HG03457 (cell line): ENCODE results near the gene PACS2.
"Not testable (repeated sequence)": the region's sequence is repeated elsewhere in the genome, so short reads cannot be mapped to it uniquely, and the experiment has no call there.

Experiments
- ATAC-seq: cut with Tn5 transposase; IDR thresholded peaks from one replicate; pipeline ENCODE4 v1.9.1; 2021; ENCODE audit warnings: moderate number of reproducible peaks; ENCODE audit not compliant: unreplicated experiment

Gene PACS2

DNA sequence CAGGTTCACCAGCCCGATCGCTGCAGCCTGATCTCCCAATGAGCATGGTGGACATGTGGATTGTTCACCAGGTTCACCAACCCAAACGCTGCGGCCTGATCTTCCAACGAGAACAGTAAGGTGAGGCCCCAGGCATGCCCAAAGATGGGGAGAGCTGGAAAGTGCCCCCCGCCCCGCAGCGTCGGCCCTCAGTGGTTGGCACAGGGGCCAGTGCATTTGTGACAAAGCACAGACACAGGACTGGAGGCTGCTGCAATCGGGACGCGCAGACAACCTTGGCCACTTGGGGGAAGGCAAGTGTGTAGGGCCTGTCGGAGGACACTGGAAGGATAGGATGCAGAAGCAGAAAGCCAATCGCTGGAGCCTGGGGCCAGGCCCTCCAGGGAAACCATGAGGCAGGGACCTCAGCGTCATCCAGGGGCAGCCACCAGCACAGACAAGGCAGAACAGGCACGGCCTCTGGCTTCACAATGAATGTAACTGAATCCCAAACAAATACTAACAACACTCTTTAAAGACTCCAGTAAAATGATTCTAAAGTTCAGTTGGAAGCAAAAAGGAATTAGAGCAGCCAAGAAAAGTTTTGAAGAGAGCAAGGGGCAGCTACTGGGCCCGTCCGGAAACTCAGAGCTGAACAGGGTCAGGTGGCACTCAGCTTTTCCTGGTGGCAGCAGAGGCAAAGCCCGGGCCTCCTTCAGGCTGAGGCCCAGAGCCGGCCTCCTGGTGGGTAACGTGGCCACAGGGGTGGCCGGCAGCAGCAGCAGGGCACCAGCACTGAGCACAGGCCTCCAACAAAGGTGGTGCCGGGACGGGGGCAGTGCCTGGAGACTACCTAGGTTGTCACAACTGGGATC is 27.1 kb upstream of the PACS2 start:
- no peak for ATAC-seq

DNA sequence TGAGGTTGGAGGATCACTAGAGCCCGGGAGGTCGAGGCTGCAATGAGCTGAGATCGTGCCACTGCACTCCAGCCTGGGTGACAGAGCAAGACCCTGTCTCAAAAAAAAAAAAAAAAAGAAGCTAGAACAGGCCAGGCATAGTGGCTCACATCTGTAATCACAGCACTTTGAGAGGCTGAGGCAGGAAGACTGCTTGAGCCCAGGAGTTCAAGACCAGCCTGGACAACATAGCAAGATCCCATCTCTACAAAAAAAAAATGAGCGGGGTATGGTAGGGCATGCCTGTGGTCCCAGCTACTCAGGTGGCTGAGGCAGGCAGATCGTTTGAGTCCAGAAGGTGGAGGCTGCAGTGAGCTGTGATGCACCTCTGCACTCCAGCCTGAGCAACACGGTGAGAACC is 25.6 kb upstream of the PACS2 start:
- not testable (repeated sequence) for ATAC-seq

DNA sequence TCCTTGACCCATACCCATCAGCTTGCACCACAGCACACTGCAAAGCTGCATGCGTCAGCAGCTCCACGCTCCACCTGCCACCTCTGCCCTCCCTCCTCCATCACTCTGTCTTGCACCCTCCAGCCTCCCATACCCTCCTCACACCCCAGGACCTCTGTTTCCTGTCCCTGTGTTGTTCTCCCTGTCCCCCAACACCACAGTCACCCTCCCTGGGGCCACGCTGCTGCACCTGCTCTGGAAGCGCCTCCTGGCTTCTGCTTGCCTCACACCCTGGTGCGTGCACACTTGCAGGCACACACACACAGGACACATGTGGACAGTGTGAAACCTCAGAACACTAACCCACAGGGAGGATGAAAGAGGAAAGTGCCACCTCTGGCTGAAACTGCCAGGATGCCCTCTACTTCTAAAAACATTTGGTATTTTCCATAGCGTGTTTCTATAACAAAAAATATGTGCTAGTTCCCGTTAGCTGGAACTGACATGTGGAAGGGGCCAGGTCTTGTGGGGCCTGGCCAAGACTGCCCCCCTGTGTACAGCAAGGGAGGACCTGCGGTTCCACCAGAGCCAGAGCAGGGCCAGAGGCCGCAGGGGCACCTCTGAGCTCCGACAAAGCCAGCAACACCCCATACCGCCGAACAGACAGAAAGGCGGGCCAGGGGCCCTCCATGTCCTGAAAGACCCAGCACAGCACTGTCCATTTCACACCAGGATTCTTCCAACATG is 23.8 kb upstream of the PACS2 start:
- no peak for ATAC-seq

DNA sequence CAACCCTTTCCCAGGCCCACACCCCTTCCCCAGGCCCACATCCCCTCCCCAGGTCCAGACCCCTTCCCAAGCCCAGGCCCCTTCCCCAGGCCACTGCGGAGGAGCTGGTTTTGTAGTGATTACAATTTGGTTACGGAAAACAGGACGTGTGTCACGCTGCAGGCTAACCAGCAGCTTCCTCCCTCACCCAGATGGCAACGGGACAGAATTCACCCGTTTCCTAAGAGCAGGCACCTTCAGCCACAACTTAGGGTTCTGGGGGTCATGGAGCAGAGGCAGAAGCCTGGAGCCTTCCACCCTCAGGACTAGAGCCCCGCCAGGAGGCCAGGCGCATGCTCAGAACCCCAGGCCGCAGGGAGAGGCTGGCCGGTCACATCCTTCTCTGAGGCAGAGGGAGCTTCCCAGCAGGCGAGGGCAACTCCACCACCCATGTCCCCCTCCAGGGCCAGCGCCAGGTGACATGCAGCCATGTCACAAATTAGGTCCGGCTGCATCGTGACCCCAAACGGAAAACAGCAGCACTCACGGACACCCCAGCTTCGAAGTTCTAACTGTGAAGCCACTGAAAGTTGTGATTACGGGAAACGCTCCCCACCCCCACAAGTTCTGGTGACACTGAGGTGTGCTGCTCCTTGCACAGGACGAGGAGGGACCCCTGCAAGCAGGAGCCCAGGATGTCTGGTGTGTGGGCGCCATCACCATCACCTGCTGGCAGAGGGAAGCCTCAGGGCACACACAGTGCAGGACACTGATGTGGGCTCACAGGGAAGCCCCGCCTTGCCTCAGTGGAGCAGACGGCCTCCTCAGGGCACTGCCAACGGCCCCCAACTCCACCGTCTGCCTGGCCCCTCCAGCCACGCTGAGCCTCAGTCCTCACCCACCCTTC is 21.5 kb upstream of the PACS2 start:
- ATAC-seq: no peak

DNA sequence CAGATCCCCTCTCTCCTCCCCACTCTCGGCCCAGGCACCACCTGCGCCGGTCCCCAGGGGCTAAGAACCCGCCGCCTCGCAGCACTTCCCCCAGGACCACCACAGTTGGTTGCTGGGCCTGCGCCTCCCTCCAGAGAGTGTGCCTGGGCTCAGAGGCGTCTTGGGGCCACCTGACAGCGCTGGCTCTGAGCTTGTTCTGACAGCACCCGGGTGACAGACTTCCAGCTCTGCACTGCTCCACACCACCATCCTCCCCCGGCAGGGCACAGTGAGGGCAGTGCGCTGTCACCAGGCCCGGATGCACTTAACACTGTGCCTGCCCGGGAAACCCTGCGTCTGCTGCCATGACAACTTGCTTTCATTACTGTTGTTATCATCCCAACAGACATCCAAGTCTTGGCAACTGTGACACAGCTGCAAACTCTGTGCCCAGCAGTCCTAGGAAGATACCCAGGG is 20.4 kb upstream of the PACS2 start:
- no peak for ATAC-seq

DNA sequence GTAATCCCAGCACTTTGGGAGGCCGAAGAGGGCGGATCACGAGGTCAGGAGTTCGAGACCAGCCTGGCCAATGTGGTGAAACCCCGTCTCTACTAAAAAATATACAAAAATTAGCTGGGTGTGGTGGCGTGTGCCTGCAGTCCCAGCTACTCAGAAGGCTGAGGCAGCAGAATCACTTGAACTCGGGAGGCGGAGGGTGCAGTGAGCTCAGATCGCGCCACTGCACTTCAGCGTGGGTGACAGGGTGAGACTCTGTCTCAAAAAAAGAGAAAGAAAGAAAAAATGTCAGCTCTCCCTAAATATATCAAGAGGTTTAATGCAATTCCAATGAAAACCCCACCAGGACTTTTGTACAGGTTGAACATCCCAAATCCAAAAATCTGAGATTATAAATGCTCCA is 17.2 kb upstream of the PACS2 start:
- ATAC-seq: not testable (repeated sequence)

DNA sequence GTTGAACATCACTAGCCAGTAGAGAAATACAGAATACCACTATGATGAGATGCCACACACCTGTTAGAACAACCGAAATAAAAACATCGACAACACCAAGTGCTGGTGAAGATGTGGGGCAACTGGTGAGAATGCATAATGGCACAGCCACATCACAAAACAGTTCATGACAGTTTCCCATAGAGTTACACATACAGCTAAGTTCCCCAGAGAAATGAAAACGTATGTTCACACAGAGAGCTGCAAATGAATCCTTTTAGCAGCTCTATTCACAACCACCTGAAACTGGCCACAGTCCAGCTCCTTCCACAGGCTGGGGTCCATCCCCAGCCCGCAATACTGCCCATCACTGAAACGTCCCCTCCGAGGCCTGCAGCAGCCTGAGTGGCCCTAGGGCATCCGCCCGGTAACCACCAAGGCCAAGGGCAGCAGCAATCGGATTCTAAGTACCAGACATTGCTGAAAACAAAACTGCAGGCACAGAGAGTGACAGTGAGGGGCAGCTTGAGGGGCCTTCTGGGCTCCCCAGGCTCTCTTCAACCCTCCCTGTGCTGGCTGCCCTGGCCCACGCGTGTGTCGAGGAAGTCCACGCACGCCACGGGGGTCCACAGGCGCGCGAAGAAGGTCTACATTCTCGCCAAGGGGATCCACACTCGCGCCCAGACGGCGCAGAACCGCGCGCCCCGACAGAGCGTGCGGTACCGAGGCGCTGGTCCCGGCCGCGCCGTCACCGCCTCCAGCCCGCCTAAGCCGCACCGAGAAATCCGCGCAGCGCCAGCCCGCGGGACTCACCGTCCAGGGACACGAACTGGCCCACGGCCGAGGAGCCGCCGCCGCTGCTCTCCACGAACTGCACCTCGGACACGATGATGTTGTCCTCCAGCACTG is 14.7 kb upstream of the PACS2 start:
- ATAC-seq: peak; percentile 4

DNA sequence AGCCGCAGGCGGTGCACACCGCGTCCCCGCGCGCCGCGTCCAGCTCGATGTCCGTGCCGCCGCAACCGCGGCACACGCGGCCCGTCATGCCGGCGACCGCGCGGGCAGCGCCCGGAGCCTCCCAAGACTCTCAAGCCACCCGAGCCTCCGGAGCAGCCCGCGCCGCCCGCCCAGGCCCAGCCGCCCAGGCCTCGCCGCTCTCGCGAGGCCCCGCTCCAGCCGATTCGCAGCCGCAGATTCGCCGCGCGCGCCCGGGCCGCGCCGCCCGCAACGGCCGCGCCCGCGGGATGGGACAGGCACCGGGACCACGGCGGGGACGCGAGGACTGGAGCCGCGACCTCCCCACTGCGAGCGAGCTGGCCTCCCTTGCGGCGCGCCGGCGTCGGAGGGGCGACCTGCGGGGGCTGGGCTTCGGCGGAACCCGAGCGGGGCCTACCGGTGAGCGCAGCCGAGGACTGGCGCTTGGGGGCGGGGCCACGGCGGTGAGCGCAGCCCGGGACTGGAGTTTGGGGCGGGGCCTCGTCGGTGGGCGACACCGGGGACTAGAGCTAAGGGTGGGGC is 13.9 kb upstream of the PACS2 start, which contains the start of gene BRF1:
BRF1 (minus strand) TSS at position 460 of the 561 bp plus-strand sequence; CDS start at position 88, 372 bp downstream.
- peak; percentile 70 for ATAC-seq

DNA sequence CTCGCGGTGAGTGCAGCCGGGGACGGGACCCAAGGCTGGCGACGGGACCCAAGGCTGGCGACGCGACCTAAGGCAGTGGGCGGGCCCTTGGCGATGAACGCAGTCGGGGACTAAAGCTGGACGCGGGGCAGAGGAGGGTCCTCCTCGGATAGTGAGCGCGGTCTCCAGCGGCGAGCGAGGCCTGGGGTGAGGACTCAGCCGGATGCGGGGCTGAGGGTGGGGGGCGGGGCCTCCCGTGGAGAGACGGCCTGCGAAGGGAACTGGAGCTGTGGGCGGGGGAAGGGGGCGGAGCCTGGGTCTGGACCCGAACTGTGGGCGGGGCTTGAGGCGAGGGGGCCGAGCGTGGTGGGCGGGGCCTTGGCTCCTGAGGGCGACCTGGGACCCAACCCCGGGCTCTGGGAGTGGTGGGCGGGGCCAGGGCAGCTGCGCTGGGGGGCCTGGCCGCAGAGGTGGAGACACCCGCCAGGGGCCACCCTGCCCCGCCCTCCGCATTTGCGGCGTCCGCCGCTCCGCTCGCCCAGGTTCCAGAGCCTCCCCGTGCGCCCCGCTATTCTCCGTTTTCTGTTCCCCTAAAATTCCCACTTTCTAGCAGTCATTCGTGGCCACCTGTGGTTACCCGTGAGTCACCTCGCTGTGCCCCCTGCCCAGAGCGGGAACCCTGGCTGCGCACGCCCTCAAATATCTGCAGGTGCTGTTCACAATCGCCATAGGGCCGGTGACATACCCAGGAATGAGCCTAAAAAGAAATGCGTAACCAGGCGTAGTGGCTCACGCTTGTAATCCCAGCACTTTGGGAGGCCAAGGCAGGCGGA is 13.2 kb upstream of the PACS2 start:
- peak; percentile 45 for ATAC-seq

DNA sequence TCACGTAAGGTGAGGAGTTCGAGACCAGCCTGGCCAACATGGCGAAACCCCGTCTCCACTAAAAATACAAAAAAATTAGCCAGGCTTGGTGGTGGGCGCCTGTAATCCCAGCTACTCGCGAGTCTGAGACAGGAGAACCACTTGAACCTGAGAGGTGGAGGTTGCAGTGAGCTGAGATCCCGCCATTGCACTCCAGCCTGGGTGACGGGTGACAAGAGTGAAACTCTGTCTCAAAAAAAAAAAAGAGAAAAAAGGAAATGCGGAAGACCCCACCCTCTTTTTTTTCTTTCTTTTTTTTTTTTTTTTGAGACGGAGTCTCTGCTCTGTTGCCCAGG is 12.7 kb upstream of the PACS2 start:
- ATAC-seq: not testable (repeated sequence)

DNA sequence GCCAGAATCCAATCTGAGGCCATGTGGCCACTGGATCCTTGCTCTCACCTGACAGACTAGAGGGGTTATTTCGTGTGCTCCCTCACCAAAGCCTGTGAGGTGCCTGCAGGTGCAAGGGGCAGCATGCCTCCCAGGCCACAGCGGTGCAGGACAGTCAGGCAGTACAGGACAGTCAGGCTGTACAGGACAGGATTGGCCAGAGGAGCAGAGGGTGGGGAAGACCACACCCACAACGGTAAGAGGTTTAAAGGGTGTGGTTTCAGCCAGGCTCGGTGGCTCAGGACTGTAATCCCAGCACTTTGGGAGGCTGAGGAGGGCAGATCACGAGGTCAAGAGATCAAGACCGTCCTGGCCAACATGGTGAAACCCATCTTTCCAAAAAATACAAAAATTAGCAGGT is 10.6 kb upstream of the PACS2 start:
- no peak for ATAC-seq

DNA sequence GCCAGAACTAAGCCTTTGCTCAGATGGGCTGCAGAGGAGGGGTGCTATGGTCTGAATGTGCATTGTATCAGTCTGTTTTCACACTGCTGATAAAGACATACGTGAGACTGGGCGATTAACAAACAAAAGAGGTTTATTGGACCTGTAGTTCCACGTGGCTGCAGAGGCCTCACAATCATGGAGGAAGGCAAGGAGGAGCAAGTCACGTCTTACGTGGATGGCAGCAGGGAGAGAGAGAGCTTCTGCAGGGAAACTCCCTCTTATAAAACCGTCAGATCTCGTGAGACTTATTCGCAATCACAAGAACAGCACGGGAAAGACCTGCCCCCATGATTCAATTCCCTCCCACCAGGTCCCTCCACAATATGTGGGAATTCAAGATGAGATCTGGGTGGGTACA is 10.0 kb upstream of the PACS2 start:
- ATAC-seq: no peak

DNA sequence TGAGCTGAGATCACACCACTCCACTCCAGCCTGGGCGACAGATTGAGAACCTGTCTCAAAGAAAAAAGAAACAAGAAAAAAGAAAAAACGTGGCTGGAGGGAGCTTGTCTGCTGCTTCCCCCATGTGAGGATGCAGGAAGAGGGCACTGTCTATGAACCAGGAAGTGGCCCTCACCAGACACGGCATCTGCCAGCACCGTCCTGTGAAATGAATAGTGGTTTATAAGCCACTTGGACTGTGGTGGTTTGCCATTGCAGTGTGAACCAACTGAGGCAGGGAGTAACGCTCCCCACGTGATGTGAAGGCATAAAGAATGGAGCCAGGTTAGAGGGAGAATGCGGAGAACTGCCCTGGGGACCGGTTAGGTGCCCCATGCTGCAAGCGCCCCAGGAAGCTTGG is 9.2 kb upstream of the PACS2 start:
- ATAC-seq: no peak

DNA sequence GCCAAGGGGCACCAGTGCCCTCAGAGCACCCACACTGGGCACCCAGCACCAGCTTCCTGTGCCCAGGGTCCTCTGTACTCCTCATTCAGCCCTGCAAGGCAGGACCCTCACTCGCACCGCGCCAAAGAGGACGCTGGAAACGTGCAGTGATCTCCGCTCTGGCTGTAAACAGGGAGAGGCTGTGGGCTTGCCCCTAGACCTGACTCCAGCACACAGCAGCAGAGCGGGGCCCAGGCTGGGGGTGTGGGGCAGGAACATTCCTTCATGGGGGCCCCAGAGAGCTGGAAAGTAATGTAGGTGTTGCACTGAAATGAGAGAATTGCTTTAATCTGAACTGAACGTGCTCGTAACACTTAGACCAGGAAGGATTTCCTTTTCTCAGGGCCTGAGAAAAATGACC is 8.8 kb upstream of the PACS2 start:
- no peak for ATAC-seq

DNA sequence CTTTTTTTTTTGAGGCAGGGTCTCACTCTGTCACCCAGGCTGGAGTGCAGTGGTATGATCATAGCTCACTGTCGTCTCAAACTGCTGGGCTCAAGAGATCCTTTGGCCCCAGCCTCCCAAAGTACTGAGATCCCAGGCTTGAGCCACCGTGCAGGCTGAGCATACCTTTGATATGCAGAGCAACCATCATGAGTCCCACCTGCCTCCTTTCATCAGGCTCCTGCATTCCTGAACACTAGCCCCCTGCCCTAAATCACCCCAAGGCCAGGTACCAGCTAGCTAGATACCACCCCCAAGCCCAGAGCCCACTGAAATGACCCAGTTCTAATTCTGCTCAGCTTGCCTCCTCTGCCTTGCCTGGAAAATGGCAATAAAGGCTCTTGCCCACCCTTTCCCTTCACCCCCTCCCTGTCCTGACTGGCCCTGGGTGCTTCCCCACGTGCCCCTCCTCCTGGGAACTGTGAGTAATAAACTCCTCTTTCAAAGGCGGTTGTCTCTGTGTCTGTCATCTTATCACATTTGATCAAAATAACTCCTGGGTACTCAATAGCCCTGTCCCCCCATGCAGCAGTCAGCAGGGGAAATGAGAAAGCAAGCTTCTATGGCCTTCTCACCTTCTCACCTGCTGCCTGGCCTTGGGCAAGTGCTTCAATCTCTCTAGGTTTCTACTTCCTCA is 7.4 kb upstream of the PACS2 start:
- no peak for ATAC-seq

DNA sequence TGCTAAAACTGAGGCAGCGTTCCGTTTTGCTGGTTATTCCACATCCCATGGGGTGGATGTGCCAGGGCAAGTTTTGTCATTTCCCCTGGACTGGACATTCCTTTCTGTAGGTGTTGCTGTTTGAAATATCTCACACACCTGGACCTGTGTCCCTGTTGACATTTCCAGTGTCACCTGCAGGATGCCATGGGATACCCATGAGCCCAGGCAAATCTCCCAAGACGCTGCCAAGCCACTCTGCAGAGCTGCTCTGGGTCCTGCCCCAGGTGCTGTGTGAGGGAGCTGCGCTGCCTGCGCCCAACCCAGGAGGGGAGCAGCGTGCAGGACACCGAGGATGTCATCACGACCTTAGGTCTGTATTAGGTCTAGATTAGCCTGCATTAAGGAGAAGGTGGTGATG is 5.2 kb upstream of the PACS2 start:
- no peak for ATAC-seq

DNA sequence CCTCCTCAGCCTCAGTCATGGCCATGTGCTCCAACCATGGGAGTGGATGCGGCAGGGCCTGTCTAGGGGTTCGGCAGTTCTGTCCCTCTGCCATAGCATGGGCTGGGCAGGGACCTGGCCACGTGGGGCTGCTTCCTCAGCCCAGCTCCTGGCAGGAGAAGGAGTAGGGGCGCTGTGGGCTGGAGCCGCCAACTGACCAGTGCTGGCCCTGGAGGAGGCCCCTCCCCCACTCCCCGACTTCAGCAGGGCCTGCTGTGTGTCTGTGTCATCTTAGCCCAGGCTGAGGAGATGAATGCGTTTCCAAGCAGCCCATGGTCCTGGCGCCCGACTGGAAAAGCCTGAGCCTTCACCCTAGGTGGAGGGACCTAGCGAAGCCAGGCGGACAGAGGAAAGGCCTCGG is 2.7 kb upstream of the PACS2 start:
- no peak for ATAC-seq

DNA sequence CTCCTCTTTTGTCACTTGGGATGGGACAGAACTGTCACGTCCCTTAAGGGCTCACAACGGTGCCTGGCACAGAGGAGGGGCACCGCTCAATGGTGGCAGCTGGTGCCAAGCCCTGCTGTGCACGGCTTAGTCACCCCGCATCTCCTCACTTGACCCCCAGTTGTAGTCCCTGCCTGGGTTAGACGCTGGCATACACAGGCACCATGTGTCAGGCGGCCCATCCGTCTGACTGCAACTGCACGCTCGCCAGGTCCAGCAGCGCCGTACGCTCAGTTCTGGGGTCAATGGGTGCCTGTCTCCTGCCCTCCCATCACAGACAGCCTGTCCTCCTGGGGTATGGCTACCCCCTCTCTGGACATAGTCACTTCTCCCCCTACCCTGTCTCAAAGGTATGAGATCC is 1.6 kb upstream of the PACS2 start:
- no peak for ATAC-seq
